Stimulated activated naive CD8-positive, alpha-beta T cell treated with anti-CD3 and anti-CD28 coated beads, Interleukin-15, amount 100 ng/mL, for 72 hours (primary cell): ENCODE data around the gene ADORA2A.

ENCODE experiments used
- ATAC-seq: fragments of 150-1000 bp; cut with Tn5 transposase; 2 replicates; pipeline ENCODE4 v1.10.0; 2021; ENCODE audit warnings: mild to moderate bottlenecking, moderate library complexity
- DNase-seq, 2 donors: peaks; one replicate each; pipeline ENCODE4 v3.0.0; 2021 to 2022
- H3K27ac Mint-ChIP-seq, 2 donors: one replicate each; pipeline ENCODE4 v1.8.0; 2022; ENCODE audit warnings: mild to moderate bottlenecking in 2 of 2, mixed read lengths in 2 of 2, moderate library complexity in 2 of 2
- H3K27me3 Mint-ChIP-seq: one replicate; pipeline ENCODE4 v1.8.0; 2022; ENCODE audit warnings: mixed read lengths
- H3K4me1 Mint-ChIP-seq: one replicate; pipeline ENCODE4 v1.8.0; 2022; ENCODE audit warnings: mild to moderate bottlenecking, mixed read lengths
- H3K4me3 Mint-ChIP-seq, 2 donors: one replicate each; pipeline ENCODE4 v1.8.0; 2022; ENCODE audit warnings: mild to moderate bottlenecking in 2 of 2, mixed read lengths in 2 of 2, moderate library complexity in 1 of 2
- H3K9me3 Mint-ChIP-seq, 2 donors: one replicate each; pipeline ENCODE4 v1.8.0; 2022; ENCODE audit warnings: mixed read lengths in 2 of 2

Gene ADORA2A

DNA sequence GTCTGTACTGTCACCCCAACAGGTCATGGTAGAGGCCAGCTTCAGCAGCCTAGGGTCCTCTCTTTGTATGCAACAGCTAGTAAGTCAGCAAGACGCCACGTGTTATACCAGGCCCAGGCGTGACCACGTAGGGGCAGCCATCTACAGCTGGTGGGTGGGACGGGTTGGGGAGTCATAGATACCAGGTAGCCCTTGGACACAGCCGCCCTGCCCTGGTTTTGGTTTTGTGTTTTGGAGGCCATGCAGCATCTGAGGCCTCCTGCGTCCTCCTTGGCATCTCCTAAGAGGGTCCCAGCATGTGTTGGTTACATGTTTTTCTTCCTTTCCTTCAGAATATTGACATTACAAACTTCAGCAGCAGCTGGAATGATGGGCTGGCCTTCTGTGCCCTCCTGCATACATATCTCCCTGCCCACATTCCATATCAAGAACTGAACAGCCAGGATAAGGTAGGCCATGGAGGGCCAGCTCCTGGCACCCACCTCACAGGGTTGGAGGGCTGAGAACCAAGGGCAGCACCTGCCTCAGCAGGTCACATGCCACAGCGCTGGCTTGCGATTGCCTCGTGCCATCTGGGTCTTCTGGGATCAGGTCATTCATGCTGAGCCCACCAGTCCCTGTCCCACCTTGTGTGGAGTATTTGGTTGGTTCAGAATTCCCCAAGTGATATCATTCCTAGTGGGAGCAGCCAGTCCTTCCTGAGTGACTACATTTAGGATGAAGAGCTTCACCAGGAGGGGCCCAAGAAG, 16.0 kb upstream of the ADORA2A start:
- H3K4me3 Mint-ChIP-seq, result no peak overlapping the region
- DNase-seq (no peak), ATAC-seq (no peak)
- H3K27me3 Mint-ChIP-seq, result no peaks in the 10 kb centered on the region
- H3K27ac Mint-ChIP-seq, result peak overlapping the region in 1 of 2 donors; percentile 76
- H3K4me1 Mint-ChIP-seq, result peaks cover 46% of the 10 kb centered on the region
- H3K9me3 Mint-ChIP-seq, result no peaks in the 10 kb centered on the region

DNA sequence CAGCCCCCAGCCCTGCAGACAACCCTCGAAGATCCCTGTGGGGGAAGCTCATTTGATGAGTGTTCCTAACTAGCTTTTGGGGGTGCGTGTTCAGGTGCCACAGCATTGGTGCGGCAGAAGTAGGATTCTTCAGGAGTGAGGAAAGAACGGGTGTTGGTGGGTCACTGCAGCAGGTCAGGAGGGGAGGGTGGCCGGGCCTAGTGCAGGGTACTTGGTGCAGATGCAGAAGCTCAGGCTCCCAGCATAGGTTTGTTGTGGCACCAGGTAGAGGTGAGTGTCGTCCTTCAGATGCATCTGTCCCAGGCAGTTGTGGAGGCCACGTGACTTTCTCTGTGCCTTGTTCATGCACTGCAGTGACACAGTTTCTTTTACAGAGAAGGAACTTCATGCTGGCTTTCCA, 15.1 kb upstream of the ADORA2A start:
- Mint-ChIP-seq H3K4me1 (peaks cover 37% of the 10 kb centered on the region), H3K27me3 (no peaks in the 10 kb centered on the region), H3K27ac (peak overlapping the region in 1 of 2 donors; percentile 55), H3K9me3 (no peaks in the 10 kb centered on the region), H3K4me3 (no peak overlapping the region)
- DNase-seq (no peak), ATAC-seq (no peak)

DNA sequence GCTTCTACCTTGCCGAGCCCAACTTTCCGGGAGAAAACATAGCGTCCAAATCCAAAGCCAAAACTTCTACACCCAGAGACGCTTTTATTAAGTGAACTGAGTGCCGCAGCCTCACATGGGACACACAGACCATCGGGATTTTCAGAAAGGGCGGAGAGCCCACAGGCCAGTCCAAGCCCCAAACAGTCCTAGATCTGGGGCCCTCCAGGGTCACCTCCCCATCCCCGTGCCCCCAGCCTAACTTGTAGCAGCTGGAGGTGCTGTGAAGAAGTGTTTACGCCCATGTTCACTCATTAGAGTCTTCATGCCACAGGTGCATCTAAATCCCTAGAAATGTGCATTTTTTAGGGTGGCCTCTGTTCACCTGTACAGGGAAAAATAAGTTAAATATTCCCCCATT, 14.1 kb upstream of the ADORA2A start:
- no peak for ATAC-seq
- H3K9me3 Mint-ChIP-seq, result no peaks in the 10 kb centered on the region
- H3K27me3 Mint-ChIP-seq, result no peaks in the 10 kb centered on the region
- H3K27ac Mint-ChIP-seq, result no peak overlapping the region
- peaks cover 27% of the 10 kb centered on the region for H3K4me1 Mint-ChIP-seq
- H3K4me3 Mint-ChIP-seq, result no peak overlapping the region
- DNase-seq, result no peak

DNA sequence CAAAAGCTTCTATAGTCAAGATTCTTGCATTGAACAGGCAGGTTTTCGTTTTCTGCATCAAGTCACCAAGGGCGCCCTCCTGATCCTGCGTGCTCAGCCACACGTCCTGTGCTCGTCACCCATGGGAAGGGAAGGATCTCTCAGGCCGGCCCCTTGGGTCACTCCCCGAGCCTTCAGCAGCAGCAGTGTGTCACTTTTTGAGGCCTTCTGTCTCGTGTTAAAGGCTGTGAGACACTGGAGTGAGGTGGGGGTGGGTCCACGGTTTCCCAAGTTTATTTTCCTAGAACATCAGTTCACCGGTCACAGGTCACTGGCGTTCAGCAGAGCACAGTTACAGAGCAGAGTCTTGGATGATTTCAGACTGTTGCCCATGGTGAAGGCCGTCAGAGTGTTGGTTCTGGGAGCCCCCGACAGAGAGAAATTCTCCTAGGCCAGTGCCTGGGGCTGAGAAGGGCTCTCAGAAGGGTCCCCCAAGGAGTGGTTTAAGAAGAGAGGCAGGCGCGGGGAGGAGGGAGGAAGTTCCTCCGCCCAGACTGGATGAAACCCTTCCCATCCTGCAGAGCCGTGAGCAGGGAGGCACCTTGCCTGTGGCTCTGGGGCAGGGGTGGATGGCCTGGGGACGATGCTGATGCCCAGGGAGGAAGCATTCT, 13.5 kb upstream of the ADORA2A start:
- Mint-ChIP-seq H3K4me1 (peaks cover 21% of the 10 kb centered on the region), H3K27me3 (no peaks in the 10 kb centered on the region), H3K9me3 (no peaks in the 10 kb centered on the region), H3K4me3 (no peak overlapping the region), H3K27ac (peak overlapping the region in 1 of 2 donors; percentile 34)
- no peak for ATAC-seq
- no peak for DNase-seq

DNA sequence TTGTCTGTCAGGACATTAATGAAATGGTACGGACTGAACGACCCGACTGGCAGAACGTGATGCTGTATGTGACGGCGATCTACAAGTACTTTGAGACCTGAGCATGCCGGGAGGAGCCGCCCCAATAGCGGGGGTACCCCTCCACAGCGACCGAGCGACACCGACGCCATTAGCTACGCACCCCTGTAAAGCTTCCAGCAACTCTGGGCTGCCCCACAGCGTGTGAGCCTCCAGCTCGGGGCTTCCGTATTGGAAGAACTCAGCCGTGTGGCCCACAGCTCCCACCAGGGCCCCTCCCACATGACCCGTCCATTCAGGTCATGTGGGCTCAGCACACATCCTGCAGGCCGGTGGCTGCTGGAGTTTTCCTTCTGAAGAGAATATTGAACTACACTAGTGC, 12.9 kb upstream of the ADORA2A start:
- no peak for ATAC-seq
- H3K27ac Mint-ChIP-seq, result no peak overlapping the region
- no peak overlapping the region for H3K4me3 Mint-ChIP-seq
- H3K27me3 Mint-ChIP-seq, result no peaks in the 10 kb centered on the region
- DNase-seq, result no peak
- peaks cover 15% of the 10 kb centered on the region for H3K4me1 Mint-ChIP-seq
- no peaks in the 10 kb centered on the region for H3K9me3 Mint-ChIP-seq

DNA sequence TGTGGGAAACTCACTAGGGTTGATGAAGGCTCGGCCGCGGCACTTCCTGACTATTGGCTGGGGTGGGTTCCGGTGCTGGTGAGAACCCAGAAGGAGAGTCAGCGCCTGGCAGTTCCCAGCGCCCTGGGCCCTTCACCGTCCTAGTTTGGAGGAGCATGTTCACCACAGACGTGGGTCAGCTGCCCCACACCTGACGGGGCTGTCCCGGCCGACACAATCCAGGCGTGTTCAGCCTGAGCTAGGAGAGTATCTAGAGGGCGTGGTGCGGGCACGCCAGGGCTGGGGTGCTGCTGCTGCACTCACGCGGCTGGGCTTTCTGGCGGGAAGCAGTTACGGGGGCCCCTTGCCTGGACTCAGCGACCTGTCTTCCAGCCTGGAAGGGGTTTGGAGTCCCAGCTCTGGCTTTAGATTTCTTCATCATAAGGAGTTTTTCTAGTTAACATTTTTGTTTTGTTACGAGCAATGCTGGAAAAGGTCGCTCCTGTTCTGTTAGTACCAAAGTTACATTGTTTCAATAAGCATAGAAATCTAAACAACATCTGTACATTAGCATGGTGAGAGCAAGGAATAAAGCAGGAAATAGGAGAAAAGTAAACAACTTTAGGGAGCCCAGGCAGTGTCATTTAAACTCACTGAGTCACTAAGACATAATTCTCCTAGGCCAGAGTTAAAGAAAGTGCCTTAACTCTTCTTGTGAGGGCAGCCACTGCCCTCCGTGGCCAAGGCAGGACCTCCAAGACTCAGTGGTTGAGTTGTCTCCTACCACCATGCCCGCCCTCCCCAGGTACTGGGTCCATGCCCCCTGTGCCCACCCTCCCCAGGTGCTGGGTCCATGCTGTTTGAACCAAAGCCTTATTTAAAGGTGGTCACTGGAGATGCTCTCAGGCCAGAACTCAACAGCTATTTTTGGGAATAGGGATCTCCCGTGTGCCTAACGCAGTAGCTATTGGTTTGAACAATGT, 12.1 kb upstream of the ADORA2A start:
- H3K27ac Mint-ChIP-seq, result peak overlapping the region in 1 of 2 donors; percentile 10
- H3K9me3 Mint-ChIP-seq, result no peaks in the 10 kb centered on the region

DNA sequence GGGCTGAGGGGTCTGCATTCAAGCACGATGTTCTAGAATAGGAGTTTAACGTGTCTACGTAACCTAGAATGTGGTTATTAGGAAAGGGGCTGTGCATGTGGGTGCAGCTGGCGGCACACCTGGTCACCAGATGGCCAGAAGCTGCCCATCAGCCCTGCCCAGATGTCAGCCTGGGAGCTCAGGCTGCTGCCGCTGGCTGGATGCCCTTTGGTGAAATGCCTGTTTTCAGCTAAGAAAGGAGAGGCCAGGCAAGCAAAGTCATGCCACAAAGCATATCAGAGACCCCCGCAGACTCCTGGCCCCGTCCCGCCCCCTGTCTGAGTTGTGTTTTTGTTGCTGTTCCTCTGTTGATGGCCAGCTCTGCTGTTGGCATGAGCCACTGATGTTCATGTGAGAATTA, 11.3 kb upstream of the ADORA2A start:
- Mint-ChIP-seq H3K9me3 (no peaks in the 10 kb centered on the region), H3K27me3 (no peaks in the 10 kb centered on the region), H3K27ac (no peak overlapping the region), H3K4me3 (no peak overlapping the region), H3K4me1 (peaks cover 2% of the 10 kb centered on the region)
- ATAC-seq (no peak), DNase-seq (no peak)

More for the DNA sequence above, 12.1 kb upstream of the ADORA2A start:
- Mint-ChIP-seq H3K27me3 (no peaks in the 10 kb centered on the region), H3K4me3 (no peak overlapping the region), H3K4me1 (peaks cover 8% of the 10 kb centered on the region)
- DNase-seq (no peak), ATAC-seq (no peak)

DNA sequence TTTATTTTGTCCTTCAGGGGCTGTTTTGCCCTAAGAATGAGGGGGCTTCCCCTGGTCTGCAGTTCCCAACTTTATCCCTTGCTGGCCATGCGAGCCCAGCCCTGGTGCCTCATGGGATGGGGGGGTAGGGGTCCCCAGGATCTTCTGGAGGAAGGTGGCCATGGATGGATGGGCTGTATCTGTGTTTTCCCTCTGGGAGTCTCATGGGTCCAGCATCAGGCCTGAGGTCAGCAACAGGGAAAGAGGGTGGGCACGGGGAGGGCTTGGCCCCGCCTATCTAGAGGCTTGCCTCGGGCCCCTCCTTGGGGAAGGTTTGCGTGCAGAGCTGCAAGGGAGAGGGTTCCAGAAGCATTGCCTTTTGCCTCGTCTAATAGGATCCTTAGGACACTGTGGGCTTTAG, 10.8 kb upstream of the ADORA2A start:
- no peaks in the 10 kb centered on the region for H3K9me3 Mint-ChIP-seq
- H3K4me1 Mint-ChIP-seq, result peaks cover 7% of the 10 kb centered on the region
- H3K27me3 Mint-ChIP-seq, result no peaks in the 10 kb centered on the region
- H3K27ac Mint-ChIP-seq, result peak overlapping the region in 1 of 2 donors; percentile 59
- no peak for ATAC-seq
- DNase-seq, result no peak
- H3K4me3 Mint-ChIP-seq, result no peak overlapping the region

DNA sequence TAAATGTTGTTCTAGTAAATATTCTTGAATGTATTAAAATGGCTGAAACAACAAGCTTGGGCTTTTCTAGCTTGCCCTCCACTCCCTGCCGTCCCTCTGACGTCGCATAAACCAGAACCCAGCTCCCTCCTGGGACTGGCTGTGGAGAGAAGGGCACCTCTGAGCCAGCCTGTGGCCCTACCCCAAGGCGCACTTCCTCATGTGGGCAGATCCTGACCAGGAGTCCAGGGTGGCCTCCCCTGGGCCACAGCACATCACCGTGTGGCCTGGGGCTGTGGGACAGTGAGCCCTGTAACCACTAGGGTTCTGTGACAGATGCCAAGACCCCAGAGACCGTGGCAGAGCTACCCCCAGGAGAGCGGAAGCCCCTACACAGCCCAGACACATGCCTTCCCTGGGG, 10.2 kb upstream of the ADORA2A start:
- peak overlapping the region in 1 of 2 donors; percentile 10 for H3K27ac Mint-ChIP-seq
- peaks cover 12% of the 10 kb centered on the region for H3K4me1 Mint-ChIP-seq
- ATAC-seq (no peak), DNase-seq (no peak)
- no peaks in the 10 kb centered on the region for H3K9me3 Mint-ChIP-seq
- peaks cover 2% of the 10 kb centered on the region for H3K27me3 Mint-ChIP-seq
- H3K4me3 Mint-ChIP-seq, result no peak overlapping the region

DNA sequence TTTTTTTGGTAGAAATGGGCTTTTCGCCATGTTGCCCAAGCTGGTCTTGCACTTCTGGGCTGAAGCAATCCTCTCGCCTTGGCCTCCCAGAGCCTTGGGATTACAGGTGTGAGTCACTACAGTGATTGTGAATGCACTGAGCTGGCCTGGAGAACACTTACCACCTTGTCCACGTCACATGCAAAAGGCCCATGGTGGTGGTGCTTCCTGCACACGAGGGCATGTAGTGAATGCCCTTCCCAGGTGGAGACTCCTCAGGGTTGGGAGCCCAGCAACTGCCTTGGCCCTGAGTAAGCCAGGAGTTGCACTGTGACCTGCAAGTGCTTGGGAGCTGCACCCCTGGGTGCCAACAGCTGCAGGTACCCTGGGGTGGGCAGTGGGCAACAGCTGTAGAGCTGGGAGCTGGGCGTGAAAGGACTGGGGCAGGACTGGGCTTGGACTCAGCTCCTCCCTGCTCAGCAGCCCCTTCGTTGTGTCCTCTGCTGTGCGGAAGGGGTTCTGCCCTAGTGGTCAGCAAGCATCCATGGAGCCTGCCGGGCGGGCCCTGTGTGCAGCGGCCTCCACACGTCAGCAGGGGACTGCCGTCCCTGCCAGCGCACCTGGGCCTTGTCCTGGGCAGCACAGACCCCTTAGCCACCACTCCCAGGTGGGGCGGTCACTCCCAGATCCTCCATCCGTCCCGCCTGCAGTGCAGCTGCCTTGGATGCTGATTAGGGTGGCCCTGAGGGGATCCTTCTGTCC, 9.3 kb upstream of the ADORA2A start:
- no peaks in the 10 kb centered on the region for H3K9me3 Mint-ChIP-seq
- ATAC-seq (no peak), DNase-seq (no peak)
- no peak overlapping the region for H3K4me3 Mint-ChIP-seq
- H3K27ac Mint-ChIP-seq, result no peak overlapping the region
- H3K4me1 Mint-ChIP-seq, result peaks cover 18% of the 10 kb centered on the region
- H3K27me3 Mint-ChIP-seq, result peaks cover 9% of the 10 kb centered on the region

DNA sequence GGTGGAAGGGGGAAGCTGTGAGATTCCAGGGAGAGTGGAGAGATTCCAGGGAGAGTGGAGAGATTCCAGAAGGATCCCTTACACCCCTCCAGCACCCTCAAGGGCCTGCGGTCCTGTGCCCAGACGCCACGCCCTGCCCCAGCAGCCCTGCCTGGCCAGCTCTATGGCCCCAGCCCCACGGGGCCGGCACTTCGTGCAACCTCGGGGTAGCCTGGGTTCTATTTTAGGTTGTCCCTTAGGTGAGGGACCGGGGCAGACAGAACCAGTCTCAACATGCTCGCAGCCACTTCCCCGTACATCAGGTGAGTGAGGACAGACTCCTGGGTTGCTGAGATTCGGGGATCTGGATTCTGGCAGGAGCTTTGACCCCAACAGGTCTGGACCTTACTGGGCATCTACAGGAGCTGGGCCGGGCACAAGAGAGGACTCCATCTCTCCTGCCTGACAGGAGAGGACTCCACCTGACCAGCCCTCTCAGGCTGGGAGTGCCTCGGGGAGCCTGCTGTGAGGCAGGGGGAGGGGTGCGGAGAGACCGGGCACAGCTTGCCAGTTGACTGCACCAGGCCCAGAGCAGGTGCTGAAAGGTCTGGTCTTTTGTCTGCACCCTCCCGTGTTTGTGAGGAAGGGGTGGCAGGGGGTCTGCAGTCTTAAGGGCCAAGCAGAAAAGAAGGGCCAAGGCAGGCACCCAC, 8.5 kb upstream of the ADORA2A start:
- Mint-ChIP-seq H3K27ac (peak overlapping the region in 1 of 2 donors; percentile 5), H3K27me3 (peaks cover 9% of the 10 kb centered on the region), H3K4me1 (peaks cover 18% of the 10 kb centered on the region), H3K4me3 (no peak overlapping the region), H3K9me3 (no peaks in the 10 kb centered on the region)
- DNase-seq, result no peak
- no peak for ATAC-seq

DNA sequence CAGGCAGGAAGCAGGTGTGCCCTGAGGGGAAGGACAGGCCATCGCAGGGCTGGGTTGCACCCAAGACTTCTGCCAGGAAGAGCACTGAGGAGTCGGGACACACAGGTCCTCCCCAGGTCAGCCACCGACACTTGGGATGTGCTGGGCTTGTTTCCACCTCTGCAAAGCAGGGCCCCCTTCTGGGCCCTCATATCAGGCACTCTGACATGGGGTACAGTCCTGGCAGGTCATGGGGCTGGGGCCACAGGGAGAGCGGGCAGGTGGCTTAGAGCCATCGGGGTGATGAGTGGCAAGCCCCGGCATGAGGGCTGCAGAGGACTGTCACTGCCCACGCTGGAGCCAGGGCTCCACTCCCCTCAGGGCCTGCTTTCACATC, 7.9 kb upstream of the ADORA2A start:
- H3K27ac Mint-ChIP-seq, result peak overlapping the region in 1 of 2 donors; percentile 5
- DNase-seq, result no peak
- H3K27me3 Mint-ChIP-seq, result peaks cover 9% of the 10 kb centered on the region

DNA sequence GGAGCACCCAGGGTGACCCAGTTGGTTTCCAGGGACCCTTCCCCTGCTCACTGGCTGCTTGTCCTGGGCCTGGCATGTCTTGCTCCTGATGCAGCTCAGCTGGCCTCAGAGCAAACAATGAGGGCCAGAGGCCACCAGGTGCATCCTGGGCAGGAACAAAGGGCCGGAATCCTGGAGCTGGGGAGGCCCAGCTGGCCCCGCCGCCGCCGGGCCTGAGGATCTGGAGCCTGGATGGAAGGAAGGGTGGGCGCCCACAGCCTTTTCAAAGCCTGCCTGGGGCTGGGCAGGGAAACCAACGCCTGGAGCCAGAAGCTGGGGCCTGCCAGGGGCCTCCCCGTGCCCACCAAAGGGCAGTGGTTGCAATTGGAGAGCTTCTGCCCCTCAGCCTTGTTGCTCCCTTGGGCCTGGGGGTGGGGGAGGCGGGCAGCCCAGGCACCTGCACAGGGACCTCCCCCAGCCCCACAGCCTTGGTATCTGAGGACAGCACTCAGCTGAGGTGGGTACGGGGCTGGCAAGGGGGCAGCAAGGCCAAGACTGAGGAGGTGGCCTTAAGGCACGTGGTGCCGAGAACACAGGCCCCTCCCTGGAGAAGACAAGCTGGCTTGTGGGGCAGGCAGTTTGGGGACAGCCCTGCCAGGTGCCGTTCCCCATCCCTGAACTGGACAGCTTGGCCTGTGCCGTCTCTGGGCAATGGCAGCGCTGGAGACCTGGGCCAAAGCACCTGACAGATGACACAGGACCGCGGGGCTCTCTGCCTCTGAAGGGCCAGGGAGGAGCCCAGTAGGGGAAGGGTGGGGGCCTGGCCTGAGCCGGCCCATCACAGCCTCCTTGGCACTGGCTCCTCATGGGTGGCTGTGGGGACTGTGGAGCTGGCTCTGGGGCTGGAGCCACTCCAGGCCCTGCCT, 7.1 kb upstream of the ADORA2A start:
- Mint-ChIP-seq H3K9me3 (no peaks in the 10 kb centered on the region), H3K4me1 (peaks cover 28% of the 10 kb centered on the region), H3K27me3 (peaks cover 9% of the 10 kb centered on the region), H3K4me3 (no peak overlapping the region), H3K27ac (no peak overlapping the region)
- ATAC-seq (no peak), DNase-seq (no peak)

More for the DNA sequence above, 7.9 kb upstream of the ADORA2A start:
- no peaks in the 10 kb centered on the region for H3K9me3 Mint-ChIP-seq
- H3K4me3 Mint-ChIP-seq, result no peak overlapping the region
- H3K4me1 Mint-ChIP-seq, result peaks cover 19% of the 10 kb centered on the region
- ATAC-seq, result no peak

DNA sequence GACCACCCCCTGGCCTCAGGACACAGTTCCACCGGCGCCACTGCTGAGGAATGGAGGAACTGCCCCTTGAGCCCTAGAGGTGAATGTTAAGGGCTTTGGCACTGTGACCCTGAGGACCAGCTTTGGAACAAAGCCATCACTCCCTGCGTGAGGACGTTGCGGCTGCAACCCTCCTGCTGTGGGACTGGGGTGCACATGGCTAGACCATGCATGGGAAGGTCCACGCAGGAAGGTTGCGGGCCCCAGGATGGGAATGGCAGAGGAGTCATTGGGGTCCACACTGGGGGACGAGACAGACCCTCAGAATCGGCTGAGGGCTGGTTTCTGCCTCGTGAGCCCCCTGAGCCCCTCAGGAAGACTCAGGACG, 6.4 kb upstream of the ADORA2A start:
- Mint-ChIP-seq H3K4me3 (no peak overlapping the region), H3K4me1 (peaks cover 34% of the 10 kb centered on the region), H3K27ac (no peak overlapping the region), H3K9me3 (no peaks in the 10 kb centered on the region), H3K27me3 (peaks cover 9% of the 10 kb centered on the region)
- ATAC-seq (no peak), DNase-seq (no peak)
